NT2/D1 (cell line): ENCODE results near the gene ZBTB12.

Experiments used
- SUZ12 ChIP-seq: IDR thresholded peaks from 2 replicates; pipeline ENCODE4 v1.6.1; 2011; ENCODE audit not compliant: insufficient read length, insufficient read depth; ENCODE audit errors: extremely low read depth
- YY1 ChIP-seq: IDR thresholded peaks from 2 replicates; pipeline ENCODE4 v1.6.1; 2011; ENCODE audit not compliant: insufficient read length, insufficient read depth
- ZNF274 ChIP-seq: IDR thresholded peaks from 2 replicates; pipeline ENCODE4 v1.6.1; 2011; ENCODE audit warnings: mild to moderate bottlenecking, low read depth, low read length

- no peak for TF ChIP-seq YY1
- TF ChIP-seq ZNF274, result no peak
- no peak for TF ChIP-seq SUZ12
Measured at GRCh38 chr6:31906122-31906521, 4.2 kb upstream of the ZBTB12 start.
